Progenitor cell of endocrine pancreas (in vitro differentiated cells): ENCODE data around the gene IFT20. TPM values are rescaled to one million over a fixed set of nuclear protein-coding genes. Genes with fewer than 3 reads are reported as not detected.

Experiments
- DNase-seq: peaks from one replicate; pipeline ENCODE4 v3.0.0; 2021; ENCODE audit warnings: low spot score; ENCODE audit not compliant: unreplicated experiment
- H3K27ac Mint-ChIP-seq: 2 replicates; pipeline ENCODE4 v1.8.0; 2021; ENCODE audit warnings: mild to moderate bottlenecking, moderate library complexity, mixed read lengths
- H3K27me3 Mint-ChIP-seq: 2 replicates; pipeline ENCODE4 v1.8.0; 2021; ENCODE audit warnings: mixed read lengths
- H3K36me3 Mint-ChIP-seq: 2 replicates; pipeline ENCODE4 v1.8.0; 2022; ENCODE audit warnings: mixed read lengths; ENCODE audit not compliant: insufficient read depth
- H3K4me1 Mint-ChIP-seq: 2 replicates; pipeline ENCODE4 v1.8.0; 2021; ENCODE audit warnings: low read depth, mixed read lengths
- H3K4me3 Mint-ChIP-seq: 2 replicates; pipeline ENCODE4 v1.8.0; 2021; ENCODE audit warnings: low read depth, mild to moderate bottlenecking, moderate library complexity, mixed read lengths
- H3K9me3 Mint-ChIP-seq: 2 replicates; pipeline ENCODE4 v1.8.0; 2021; ENCODE audit warnings: low read depth, mixed read lengths
- CTCF ChIP-seq: fragments of 200-600 bp; sonication (generic); IDR thresholded peaks from one replicate; pipeline ENCODE4 v1.5.0; 2021; ENCODE audit warnings: antibody characterized with exemption, mild to moderate bottlenecking; ENCODE audit not compliant: unreplicated experiment
- total RNA-seq: library from RNA; stranded (reverse); gene quantifications from 2 replicates; pipeline ENCODE4 v1.2.1, GENCODE V29; 2021

The IFT20 gene
- total RNA-seq, 1 donor from 2014 or later = 35.4 TPM

- Mint-ChIP-seq H3K36me3 (peaks cover 7% of the 10 kb centered on the region), H3K27ac (no peak overlapping the region), H3K27me3 (no peaks in the 10 kb centered on the region), H3K9me3 (no peaks in the 10 kb centered on the region), H3K4me1 (no peaks in the 10 kb centered on the region), H3K4me3 (no peak overlapping the region)
- TF ChIP-seq CTCF = no peak
- no peak for DNase-seq
Measured at GRCh38 chr17:28344011-28344410, 8.7 kb upstream of the IFT20 start.

- H3K27me3 Mint-ChIP-seq = no peaks in the 10 kb centered on the region
- H3K4me3 Mint-ChIP-seq = no peak overlapping the region
- H3K4me1 Mint-ChIP-seq = no peaks in the 10 kb centered on the region
- TF ChIP-seq CTCF = no peak
- H3K9me3 Mint-ChIP-seq = no peaks in the 10 kb centered on the region
- H3K27ac Mint-ChIP-seq = no peak overlapping the region
- peaks cover 7% of the 10 kb centered on the region for H3K36me3 Mint-ChIP-seq
- DNase-seq = no peak
Measured at GRCh38 chr17:28343491-28343932, 8.2 kb upstream of the IFT20 start.

- Mint-ChIP-seq H3K27me3 (no peaks in the 10 kb centered on the region), H3K4me1 (peaks cover 2% of the 10 kb centered on the region), H3K36me3 (peaks cover 6% of the 10 kb centered on the region), H3K9me3 (no peaks in the 10 kb centered on the region), H3K27ac (peak overlapping the region; percentile 59), H3K4me3 (no peak overlapping the region)
- no peak for DNase-seq
- TF ChIP-seq CTCF = no peak
Measured at GRCh38 chr17:28342313-28342712, 7.0 kb upstream of the IFT20 start.

GRCh38 chr17:28341516-28341915, 6.2 kb upstream of the IFT20 start:
- no peak for DNase-seq
- H3K4me3 Mint-ChIP-seq = no peak overlapping the region
- no peak overlapping the region for H3K27ac Mint-ChIP-seq
- H3K4me1 Mint-ChIP-seq = peaks cover 10% of the 10 kb centered on the region
- H3K36me3 Mint-ChIP-seq = peaks cover 4% of the 10 kb centered on the region
- TF ChIP-seq CTCF = no peak
- H3K9me3 Mint-ChIP-seq = no peaks in the 10 kb centered on the region
- no peaks in the 10 kb centered on the region for H3K27me3 Mint-ChIP-seq

- no peak overlapping the region for H3K4me3 Mint-ChIP-seq
- H3K36me3 Mint-ChIP-seq = peaks cover 3% of the 10 kb centered on the region
- no peaks in the 10 kb centered on the region for H3K27me3 Mint-ChIP-seq
- no peak for TF ChIP-seq CTCF
- H3K27ac Mint-ChIP-seq = no peak overlapping the region
- H3K9me3 Mint-ChIP-seq = no peaks in the 10 kb centered on the region
- H3K4me1 Mint-ChIP-seq = peaks cover 10% of the 10 kb centered on the region
- no peak for DNase-seq
Measured at GRCh38 chr17:28340374-28340773, 5.1 kb upstream of the IFT20 start.
